ENCODE data around the gene ARSG.
A peak's percentile ranks its signal among the peaks of the same experiment; 100 is the strongest.
"Not testable (repeated sequence)": the region's sequence is repeated elsewhere in the genome, so short reads cannot be mapped to it uniquely, and the experiment has no call there.

ARSG gene

DNA sequence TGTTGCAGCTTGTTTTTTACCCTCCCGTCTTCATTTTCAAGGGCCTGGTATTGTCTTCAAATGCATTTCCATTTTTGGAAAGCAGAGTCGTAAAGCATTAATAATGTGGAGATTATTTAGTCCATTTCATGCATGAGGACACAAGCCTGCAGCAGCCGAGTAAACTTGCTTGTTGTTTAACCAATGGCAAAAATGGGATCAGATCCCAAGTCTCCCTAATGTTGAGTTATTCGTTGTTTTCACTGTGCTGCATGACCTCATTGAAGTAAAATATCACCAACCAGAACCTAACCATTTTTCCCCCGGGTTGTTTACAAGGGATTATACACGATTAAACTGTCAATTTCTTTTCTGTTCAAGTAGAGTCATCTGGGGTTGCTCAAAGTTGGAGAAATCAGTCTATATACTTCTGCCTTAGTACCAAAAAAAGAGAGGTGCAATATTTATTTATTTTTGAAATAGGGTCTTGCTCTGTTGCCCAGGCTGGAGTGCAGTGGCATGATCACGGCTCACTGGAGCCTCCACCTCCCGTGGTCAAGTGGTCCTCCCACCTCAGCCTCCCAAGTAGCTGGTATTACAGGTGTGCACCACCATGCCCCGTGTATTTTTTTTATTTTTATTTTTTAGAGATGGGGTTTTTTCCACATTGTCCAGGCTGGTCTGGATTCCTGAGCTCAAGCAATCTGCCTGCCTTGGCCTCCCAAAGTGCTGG lies 31.1 kb upstream of the ARSG start:
- no peaks in the 10 kb centered on the region for H3K9me3 ChIP-seq (ENCODE audit: severe bottlenecking)
- no peaks in the 10 kb centered on the region for H3K27me3 ChIP-seq (ENCODE audit: insufficient read depth, low read depth, severe bottlenecking)
- no peak overlapping the region for H3K4me3 ChIP-seq (ENCODE audit: low read depth, low read length)
- TF ChIP-seq, protein P1, sequence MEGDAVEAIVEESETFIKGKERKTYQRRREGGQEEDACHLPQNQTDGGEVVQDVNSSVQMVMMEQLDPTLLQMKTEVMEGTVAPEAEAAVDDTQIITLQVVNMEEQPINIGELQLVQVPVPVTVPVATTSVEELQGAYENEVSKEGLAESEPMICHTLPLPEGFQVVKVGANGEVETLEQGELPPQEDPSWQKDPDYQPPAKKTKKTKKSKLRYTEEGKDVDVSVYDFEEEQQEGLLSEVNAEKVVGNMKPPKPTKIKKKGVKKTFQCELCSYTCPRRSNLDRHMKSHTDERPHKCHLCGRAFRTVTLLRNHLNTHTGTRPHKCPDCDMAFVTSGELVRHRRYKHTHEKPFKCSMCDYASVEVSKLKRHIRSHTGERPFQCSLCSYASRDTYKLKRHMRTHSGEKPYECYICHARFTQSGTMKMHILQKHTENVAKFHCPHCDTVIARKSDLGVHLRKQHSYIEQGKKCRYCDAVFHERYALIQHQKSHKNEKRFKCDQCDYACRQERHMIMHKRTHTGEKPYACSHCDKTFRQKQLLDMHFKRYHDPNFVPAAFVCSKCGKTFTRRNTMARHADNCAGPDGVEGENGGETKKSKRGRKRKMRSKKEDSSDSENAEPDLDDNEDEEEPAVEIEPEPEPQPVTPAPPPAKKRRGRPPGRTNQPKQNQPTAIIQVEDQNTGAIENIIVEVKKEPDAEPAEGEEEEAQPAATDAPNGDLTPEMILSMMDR (IDR thresholded peaks at IDR 0.05; ENCODE audit: low read depth, low read length): no peak
- peaks cover 14% of the 10 kb centered on the region for H3K36me3 ChIP-seq
- no peak overlapping the region for H3K27ac ChIP-seq
- DNase-seq: no peak

DNA sequence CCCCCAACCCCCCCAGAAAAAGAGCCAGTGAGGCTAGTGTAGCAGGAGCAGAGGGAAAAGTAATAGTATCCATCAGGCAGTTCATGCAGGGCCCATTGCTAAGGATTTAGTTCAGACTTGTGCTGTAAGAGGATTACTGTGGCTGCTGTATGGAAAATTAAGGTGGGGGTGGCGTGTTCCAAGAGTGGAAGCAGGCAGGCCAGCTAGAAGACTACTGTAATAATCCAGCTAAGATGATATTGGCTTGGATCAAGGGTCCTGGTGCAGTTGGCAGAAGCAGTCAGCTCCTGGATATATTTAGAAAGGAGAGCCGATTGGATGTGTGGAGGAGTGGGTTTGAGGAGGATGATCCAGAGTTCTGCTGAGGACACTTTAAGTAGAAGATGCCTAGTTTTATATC lies 28.8 kb upstream of the ARSG start:
- peak; percentile 97 for DNase-seq
- Histone ChIP-seq H3K4me3 (ENCODE audit: low read depth, low read length) (peak overlapping the region; percentile 16; the same call in 1 of the 2 replicates), H3K27ac (peak overlapping the region; percentile 70)
- H3K36me3 ChIP-seq; H3K9me3 ChIP-seq (ENCODE audit: severe bottlenecking); H3K27me3 ChIP-seq (ENCODE audit: insufficient read depth, low read depth, severe bottlenecking): not testable (repeated sequence)

DNA sequence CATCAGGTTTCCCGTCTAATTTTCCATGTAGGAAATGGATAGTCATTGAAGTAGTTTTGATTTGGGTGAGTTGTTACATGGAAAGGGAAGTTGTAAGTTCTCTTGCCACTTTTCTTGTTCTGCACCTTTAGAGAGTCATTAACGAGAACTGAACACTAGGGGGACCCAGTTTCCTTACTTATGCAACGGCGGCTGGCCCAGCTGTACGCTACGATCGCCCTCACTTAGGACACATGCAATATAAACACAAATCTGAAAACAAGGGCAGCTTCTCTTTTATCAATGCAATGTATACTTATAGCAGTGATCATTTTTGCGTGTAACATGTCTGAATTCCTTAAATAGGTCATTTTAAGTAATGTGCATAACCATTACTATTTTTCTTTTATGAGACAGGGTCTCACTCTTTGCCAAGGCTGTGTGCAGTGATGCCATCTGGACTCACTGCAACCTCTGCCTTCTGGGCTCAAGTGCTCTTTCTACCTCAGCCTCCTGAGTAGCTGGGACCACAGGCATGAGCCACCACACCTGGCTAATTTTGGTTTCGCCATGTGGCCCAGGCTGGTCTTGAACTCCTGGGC lies 28.1 kb upstream of the ARSG start:
- H3K9me3 ChIP-seq (ENCODE audit: severe bottlenecking); H3K36me3 ChIP-seq; H3K27me3 ChIP-seq (ENCODE audit: insufficient read depth, low read depth, severe bottlenecking): not testable (repeated sequence)
- peak; percentile 56 for DNase-seq
- H3K27ac ChIP-seq: peak overlapping the region; percentile 36
- TF ChIP-seq, protein P1 (IDR thresholded peaks at IDR 0.05; ENCODE audit: low read depth, low read length): peak; percentile 58
- peak overlapping the region; percentile 16 for H3K4me3 ChIP-seq (ENCODE audit: low read depth, low read length)

DNA sequence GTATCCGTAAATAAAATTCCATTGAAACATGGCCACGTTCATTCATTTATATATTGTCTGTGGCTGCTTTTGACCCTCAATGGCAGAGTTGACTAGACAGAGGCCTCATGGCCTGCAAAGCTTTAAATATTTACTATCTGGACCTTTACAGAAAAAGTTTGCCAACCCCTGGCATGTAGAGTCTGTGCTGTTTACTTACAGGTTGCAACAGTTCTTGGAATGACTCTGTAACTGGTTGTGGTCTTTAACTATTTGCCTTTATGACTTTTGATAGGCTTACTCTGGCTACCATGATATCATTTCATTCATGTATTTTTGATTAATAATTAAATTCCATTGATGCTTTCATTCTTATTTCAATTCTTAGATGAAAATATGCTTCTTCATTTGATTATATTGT lies 25.5 kb upstream of the ARSG start:
- H3K36me3 ChIP-seq: peaks cover 12% of the 10 kb centered on the region
- not testable (repeated sequence) for H3K27me3 ChIP-seq (ENCODE audit: insufficient read depth, low read depth, severe bottlenecking); H3K9me3 ChIP-seq (ENCODE audit: severe bottlenecking); H3K4me3 ChIP-seq (ENCODE audit: low read depth, low read length); H3K27ac ChIP-seq; DNase-seq

DNA sequence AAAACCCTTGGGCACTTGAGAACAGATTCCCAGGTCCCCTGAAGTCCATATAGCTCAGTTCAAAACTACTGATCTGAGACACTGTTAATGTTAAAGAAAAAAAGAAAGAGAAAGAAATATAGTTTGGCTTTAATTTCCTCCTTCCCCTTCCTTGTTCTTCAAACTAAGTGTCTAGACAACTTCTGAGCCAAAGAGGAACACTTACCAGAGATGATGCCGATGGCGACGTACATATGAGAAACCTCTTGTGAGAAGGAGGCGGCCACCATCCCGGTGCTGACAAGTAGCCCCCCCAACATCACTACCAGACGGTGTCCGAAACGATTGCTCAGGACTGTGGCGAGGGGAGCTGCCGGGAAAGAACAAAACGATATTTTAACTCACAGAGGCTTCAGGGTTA lies 17.6 kb upstream of the ARSG start:
- Histone ChIP-seq H3K4me3 (ENCODE audit: low read depth, low read length) (no peak overlapping the region), H3K36me3 (peaks cover 76% of the 10 kb centered on the region), H3K27me3 (ENCODE audit: insufficient read depth, low read depth, severe bottlenecking) (no peaks in the 10 kb centered on the region), H3K27ac (no peak overlapping the region), H3K9me3 (ENCODE audit: severe bottlenecking) (no peaks in the 10 kb centered on the region)
- DNase-seq: no peak
- TF ChIP-seq, protein P1 (IDR thresholded peaks at IDR 0.05; ENCODE audit: low read depth, low read length): no peak

DNA sequence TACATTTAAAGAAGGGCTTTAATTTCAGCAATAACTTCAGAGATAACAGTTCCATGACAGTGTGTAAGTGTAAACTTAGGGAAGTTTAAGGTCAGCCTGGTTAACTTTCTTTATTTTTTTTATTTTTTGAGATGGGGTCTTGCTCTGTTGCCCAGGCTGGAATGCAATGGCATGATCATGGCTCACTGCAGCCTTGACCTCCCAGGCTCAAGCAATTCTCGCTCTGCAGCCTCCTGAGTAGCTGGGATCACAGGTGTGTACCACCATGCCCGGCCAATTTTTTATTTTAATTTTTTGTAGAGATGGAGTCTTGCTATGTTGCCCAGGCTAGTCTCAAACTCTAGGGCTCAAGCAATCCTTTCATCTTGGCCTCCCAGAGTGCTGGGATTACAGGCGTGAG lies 15.0 kb upstream of the ARSG start:
- H3K4me3 ChIP-seq (ENCODE audit: low read depth, low read length); H3K27me3 ChIP-seq (ENCODE audit: insufficient read depth, low read depth, severe bottlenecking); H3K27ac ChIP-seq; DNase-seq; H3K9me3 ChIP-seq (ENCODE audit: severe bottlenecking): not testable (repeated sequence)
- H3K36me3 ChIP-seq: peaks cover 81% of the 10 kb centered on the region

DNA sequence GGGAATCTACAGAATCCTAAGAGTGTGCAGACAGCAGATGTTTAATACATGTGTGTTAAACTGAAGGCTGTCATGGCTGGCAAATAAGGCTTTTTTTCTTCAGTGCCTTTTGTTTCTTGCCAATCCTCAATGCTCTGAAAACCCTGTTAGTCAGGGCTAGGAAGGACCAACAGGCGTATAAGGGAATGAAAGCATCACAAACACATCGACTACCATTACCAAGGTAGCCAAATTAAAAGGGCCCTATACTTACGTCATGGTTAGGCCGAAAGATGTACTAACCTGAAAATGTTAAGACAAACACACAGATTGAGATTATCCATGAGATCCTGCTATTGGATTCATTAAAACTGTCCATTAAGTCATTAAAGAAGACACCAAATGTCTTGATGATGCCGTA lies 13.5 kb upstream of the ARSG start:
- Histone ChIP-seq H3K9me3 (ENCODE audit: severe bottlenecking) (peaks cover 5% of the 10 kb centered on the region), H3K27me3 (ENCODE audit: insufficient read depth, low read depth, severe bottlenecking) (no peaks in the 10 kb centered on the region), H3K36me3 (peaks cover 73% of the 10 kb centered on the region), H3K4me3 (ENCODE audit: low read depth, low read length) (no peak overlapping the region), H3K27ac (no peak overlapping the region)
- TF ChIP-seq, protein P1 (IDR thresholded peaks at IDR 0.05; ENCODE audit: low read depth, low read length): no peak
- DNase-seq: no peak

DNA sequence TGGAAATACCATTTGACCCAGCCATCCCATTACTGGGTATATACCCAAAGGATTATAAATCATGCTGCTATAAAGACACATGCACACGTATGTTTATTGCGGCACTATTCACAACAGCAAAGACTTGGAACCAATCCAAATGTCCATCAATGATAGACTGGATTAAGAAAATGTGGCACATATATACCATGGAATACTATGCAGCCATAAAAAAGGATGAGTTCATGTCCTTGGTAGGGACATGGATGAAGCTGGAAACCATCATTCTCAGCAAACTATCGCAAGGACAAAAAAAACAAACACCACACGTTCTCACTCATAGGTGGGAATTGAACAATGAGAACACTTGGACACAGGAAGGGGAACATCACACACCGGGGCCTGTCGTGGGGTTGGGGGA lies 9.3 kb upstream of the ARSG start:
- H3K27ac ChIP-seq; DNase-seq; H3K9me3 ChIP-seq (ENCODE audit: severe bottlenecking); H3K27me3 ChIP-seq (ENCODE audit: insufficient read depth, low read depth, severe bottlenecking); H3K4me3 ChIP-seq (ENCODE audit: low read depth, low read length): not testable (repeated sequence)
- H3K36me3 ChIP-seq: peaks cover 48% of the 10 kb centered on the region
